HG03159 (cell line): ENCODE data around the gene MRPL14.

Source experiments
- ATAC-seq: cut with Tn5 transposase; IDR thresholded peaks from one replicate; pipeline ENCODE4 v1.9.1; 2021; ENCODE audit warnings: mild to moderate bottlenecking, moderate library complexity; ENCODE audit not compliant: unreplicated experiment

Gene MRPL14

GRCh38 chr6:44127186-44128019 lies at the start of gene MRPL14, which contains the start of gene TMEM63B:
Gene MRPL14 (minus strand): TSS chr6:44127452. CDS start chr6:44116611, 10,841 bp downstream.
Gene TMEM63B (plus strand): TSS chr6:44127554. CDS start chr6:44134585, 7,031 bp downstream.
- peak; percentile 52 for ATAC-seq

- ATAC-seq = no peak
Observed at GRCh38 chr6:44176130-44176761, 49.0 kb upstream of the MRPL14 start.

DNA sequence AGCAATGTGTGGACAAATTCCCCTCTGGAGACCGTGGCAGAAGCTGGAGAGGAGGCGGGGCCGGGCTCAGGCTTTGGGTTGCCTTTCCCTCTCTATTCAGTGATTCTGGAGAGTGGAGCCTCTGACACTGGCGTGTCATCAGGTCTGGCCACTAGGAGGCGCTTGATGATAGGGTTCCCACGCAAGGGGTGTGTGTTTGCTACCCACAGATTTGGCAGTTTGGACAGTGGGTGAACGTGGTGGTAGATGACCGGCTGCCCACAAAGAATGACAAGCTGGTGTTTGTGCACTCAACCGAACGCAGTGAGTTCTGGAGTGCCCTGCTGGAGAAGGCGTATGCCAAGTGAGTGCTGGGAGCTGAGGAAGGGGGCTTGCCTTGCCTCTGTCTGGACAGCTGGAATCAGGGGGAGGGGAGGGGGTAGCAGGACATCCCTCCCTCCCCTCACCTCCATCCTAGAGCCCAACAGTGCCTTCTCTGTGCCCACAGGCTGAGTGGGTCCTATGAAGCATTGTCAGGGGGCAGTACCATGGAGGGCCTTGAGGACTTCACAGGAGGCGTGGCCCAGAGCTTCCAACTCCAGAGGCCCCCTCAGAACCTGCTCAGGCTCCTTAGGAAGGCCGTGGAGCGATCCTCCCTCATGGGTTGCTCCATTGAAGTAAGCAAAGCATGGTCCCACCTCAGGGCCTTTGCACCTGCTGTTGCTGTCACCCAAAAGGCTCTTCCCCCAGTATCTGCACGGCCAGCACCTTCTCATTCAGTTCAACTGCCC lies 45.7 kb upstream of the MRPL14 start:
- peak; percentile 62 for ATAC-seq

DNA sequence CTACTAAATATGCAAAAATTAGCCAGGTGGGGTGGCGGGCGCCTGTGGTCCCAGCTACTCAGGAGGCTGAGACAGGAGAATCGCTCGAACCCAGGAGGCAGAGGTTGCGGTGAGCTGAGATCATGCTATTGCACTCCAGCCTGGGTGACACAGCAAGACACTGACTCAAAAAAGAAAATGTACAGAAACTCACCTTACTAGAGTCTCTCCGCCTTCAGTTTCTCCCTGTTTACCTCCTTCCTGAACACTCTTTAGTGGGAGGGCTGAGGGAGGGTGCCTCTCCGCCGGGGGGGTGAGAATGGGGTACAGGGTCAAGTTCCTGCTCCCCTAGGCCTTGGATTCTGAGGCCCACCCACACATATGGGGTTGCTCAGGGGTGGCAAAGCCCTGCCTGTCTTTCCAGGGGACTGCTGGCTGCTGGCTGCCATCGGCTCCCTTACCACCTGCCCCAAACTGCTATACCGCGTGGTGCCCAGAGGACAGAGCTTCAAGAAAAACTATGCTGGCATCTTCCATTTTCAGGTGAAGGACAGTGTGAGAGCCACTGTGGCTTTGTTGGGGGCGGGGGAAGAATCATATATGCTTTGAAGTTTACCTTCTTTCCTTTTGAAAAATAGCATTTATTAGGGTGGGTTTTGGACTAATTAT lies 44.8 kb upstream of the MRPL14 start:
- ATAC-seq = no peak

- no peak for ATAC-seq
Observed at GRCh38 chr6:44169886-44170570, 42.8 kb upstream of the MRPL14 start.

DNA sequence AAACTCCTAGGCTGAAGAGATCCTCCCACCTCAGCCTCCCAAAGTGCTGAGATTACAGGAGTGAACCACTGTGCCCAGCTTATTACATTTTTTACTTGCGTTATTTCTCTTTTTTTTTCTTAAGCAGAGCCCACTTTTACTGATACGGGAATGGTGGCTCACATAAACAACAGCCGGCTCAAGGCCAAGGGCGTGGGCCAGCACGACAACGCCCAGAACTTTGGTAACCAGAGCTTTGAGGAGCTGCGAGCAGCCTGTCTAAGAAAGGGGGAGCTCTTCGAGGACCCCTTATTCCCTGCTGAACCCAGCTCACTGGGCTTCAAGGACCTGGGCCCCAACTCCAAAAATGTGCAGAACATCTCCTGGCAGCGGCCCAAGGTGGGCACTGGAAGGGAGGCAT lies 41.9 kb upstream of the MRPL14 start:
- ATAC-seq = no peak

DNA sequence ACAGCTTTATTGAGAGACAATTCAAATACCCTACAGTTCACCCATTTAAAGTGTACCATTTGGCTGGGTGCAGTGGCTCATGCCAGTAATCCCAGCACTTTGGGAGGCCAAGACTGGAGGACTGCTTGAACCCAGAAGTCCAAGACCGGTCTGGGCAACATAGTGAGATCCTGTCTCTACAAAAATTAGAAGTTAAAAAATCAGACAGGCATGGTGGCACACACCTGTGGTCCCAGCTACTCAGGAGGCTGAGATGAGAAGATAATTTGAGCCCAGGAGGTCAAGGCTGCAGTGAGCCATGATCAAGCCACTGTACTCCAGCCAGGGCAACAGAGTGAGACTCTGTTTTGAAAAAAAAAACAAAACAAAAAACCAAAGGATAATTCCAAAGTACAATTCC lies 40.3 kb upstream of the MRPL14 start:
- no peak for ATAC-seq

- no peak for ATAC-seq
Observed at GRCh38 chr6:44166591-44167184, 39.4 kb upstream of the MRPL14 start.

DNA sequence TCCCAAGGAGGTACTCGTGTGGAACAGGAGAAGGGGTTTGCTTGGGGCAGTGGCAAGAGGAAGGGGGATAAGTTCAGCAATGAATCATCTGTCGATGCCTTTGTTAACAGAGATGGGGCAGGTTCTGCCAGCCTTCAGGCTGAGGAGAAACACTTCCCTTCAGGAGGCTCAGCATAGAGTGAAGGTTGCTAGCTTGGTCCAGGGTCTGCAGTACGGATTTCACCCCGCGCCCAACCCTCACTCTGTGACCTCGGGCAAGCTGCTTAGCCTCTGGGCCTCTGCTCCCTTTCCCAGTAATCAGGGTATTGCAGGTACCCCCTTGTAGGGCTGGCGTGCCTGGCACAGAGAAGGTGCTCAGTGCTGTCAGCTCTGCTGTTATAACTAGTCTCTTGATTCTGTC lies 38.9 kb upstream of the MRPL14 start:
- no peak for ATAC-seq

GRCh38 chr6:44162876-44163625 lies 35.8 kb upstream of the MRPL14 start:
- ATAC-seq = no peak

GRCh38 chr6:44161997-44162338 lies 34.7 kb upstream of the MRPL14 start:
- no peak for ATAC-seq

- no peak for ATAC-seq
Observed at GRCh38 chr6:44158770-44159228, 31.5 kb upstream of the MRPL14 start, which contains the start of gene CAPN11. Gene CAPN11 (plus strand): TSS chr6:44158820. CDS start chr6:44158849, 29 bp downstream.

DNA sequence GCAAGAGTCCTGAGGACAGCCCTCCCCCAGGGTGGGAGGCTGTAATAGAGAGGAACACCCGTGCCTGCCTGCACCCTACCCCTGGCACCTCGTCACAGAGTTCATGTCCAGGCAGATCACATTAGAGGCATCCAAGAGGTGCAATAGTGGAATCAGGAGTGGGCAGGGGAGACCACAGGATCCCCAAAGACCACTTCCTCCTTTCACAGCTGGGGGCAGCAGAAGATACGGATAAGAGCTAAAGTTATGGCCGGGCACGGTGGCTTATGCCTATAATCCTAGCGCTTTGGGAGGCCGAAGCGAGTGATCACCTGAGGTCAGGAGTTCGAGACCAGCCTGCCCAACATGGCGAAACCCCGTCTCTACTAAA lies 29.9 kb upstream of the MRPL14 start:
- no peak for ATAC-seq

DNA sequence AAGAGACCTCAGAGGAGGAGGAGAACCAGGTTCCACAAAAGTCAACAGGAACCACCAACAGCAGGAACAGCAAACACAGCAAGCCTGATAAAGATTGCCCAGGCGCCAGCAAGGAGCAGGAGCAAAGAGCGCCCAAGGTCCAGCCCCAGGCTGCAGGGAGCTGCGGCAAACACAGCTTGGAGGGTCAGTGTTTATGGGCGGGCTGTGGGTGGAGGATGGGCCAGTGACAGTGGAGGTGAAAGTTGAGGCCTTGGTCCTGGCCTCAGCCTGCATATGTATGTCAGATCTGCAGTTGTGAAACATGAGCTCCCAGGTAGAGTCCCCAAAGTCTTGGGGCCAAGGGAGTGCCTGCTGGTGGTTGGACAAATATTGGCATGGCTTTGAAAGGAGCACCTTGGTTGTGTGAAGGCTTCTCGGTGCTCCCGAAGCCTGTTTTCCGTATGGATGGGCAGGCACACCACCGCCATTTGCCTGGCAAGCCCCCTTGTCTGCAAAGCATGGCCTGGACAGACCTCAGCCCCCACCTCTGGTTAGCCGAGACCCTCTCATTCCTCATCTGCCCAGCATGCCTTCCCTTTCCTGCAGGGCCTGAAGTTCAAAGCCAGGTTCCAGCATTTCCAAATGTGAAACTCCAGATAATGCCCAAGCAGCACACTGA lies 29.4 kb upstream of the MRPL14 start:
- ATAC-seq = no peak

DNA sequence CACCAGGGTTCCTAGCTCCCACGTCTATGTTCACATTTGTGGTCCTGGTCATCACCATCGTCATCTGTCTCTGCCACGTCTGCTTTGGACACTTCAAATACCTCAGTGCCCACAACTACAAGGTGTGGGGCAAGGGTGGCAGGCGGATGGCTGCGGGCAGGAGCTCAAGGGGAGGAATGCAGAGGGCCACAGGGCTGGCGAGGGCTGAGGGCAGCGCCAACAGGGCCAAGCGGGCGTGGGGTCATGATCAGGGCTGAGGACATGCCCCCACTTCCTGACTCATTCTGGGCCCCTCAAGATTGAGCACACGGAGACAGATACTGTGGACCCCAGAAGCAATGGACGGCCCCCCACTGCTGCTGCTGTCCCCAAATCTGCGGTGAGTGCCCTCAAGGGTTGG lies 26.8 kb upstream of the MRPL14 start:
- no peak for ATAC-seq

DNA sequence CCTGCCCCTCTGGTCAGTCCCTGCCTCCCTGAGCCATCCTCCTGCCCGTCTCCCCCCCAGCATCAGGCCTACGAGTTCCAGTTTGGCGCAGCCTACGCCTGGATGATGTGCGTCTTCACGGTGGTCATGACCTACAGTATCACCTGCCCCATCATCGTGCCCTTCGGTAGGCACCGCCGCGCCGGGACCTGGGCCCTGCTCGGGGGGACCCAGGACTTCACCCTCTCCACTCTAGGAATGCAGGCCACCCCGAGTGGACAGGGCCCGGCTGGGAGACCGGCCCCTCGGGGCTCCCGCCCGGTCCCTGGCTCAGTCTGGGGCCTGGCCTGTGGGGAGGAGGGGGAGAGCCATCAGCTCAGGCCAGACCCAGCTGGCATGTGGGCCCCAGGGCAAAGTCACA lies 25.3 kb upstream of the MRPL14 start:
- no peak for ATAC-seq

- ATAC-seq = no peak
Observed at GRCh38 chr6:44152109-44152461, 24.8 kb upstream of the MRPL14 start.

GRCh38 chr6:44151348-44152108 lies 24.3 kb upstream of the MRPL14 start:
- ATAC-seq = peak; percentile 68
